Measurements from ENCODE around the gene ATP2A2. TPM values are rescaled to one million over a fixed set of nuclear protein-coding genes. Genes with fewer than 3 reads are reported as not detected.

Gene ATP2A2
- total and polyA plus RNA-seq, 2 experiments from 2014 or later: 47.2 to 225 TPM

DNA sequence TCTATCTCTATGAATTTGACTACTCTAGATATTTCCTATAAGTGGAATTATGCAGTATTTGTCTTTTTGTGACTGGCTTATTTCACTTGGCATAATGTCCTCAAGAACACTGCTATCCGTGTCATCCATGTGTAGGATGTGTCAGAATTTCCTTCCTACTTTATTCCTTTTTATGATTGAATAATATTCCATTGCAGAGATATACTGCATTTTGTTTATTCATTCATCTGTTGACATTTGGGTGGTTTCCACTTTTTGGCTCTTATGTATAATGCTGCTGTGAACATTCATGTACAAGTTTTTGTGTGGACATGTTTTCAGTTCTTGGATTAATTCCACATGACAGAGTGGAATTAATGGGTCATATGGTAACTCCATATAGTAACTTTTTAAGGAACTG lies 45.7 kb upstream of the ATP2A2 start:
- Histone ChIP-seq H3K9me2 (ENCODE audit: insufficient read depth) (no peaks in the 10 kb centered on the region), H3F3A (replicated peaks; ENCODE audit: low read depth) (no peaks in the 10 kb centered on the region), H3K27ac (ENCODE audit: low read depth) (no peak overlapping the region), H3K36me3 (ENCODE audit: insufficient read depth) (no peaks in the 10 kb centered on the region), H3K79me2 (replicated peaks; ENCODE audit: insufficient read depth) (no peaks in the 10 kb centered on the region), H4K20me1 (replicated peaks; ENCODE audit: insufficient read depth) (no peaks in the 10 kb centered on the region), H3K4me3 (no peak overlapping the region), H2AFZ (no peak overlapping the region), H3K4me2 (no peak overlapping the region), H3K27me3 (ENCODE audit: insufficient read depth) (no peaks in the 10 kb centered on the region), H3K4me1 (ENCODE audit: insufficient read depth) (no peaks in the 10 kb centered on the region)
- no peaks in the 10 kb centered on the region for H3K4me1 Mint-ChIP-seq
- ATAC-seq (no peak), DNase-seq (ENCODE audit: low spot score) (no peak)
- TF ChIP-seq EZH2 (IDR thresholded peaks at IDR 0.05; ENCODE audit: low read depth, unreplicated experiment): no peak
- TF ChIP-seq EZH2phosphoT487 (IDR thresholded peaks at IDR 0.05; ENCODE audit: unreplicated experiment): no peak
- TF ChIP-seq JUNB (IDR thresholded peaks at IDR 0.05; ENCODE audit: unreplicated experiment): no peak
- TF ChIP-seq, protein P1, sequence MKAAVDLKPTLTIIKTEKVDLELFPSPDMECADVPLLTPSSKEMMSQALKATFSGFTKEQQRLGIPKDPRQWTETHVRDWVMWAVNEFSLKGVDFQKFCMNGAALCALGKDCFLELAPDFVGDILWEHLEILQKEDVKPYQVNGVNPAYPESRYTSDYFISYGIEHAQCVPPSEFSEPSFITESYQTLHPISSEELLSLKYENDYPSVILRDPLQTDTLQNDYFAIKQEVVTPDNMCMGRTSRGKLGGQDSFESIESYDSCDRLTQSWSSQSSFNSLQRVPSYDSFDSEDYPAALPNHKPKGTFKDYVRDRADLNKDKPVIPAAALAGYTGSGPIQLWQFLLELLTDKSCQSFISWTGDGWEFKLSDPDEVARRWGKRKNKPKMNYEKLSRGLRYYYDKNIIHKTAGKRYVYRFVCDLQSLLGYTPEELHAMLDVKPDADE (IDR thresholded peaks at IDR 0.05): no peak
- TF ChIP-seq CREB1 (CRISPR knock-in tag; IDR thresholded peaks at IDR 0.05; ENCODE audit: low read depth): no peak
- TF ChIP-seq ZNF331 (CRISPR knock-in tag; IDR thresholded peaks at IDR 0.05; ENCODE audit: low read depth): no peak
- no peak for TF ChIP-seq STAT1 (IDR thresholded peaks at IDR 0.05; ENCODE audit: unreplicated experiment)
- TF ChIP-seq, protein P2, sequence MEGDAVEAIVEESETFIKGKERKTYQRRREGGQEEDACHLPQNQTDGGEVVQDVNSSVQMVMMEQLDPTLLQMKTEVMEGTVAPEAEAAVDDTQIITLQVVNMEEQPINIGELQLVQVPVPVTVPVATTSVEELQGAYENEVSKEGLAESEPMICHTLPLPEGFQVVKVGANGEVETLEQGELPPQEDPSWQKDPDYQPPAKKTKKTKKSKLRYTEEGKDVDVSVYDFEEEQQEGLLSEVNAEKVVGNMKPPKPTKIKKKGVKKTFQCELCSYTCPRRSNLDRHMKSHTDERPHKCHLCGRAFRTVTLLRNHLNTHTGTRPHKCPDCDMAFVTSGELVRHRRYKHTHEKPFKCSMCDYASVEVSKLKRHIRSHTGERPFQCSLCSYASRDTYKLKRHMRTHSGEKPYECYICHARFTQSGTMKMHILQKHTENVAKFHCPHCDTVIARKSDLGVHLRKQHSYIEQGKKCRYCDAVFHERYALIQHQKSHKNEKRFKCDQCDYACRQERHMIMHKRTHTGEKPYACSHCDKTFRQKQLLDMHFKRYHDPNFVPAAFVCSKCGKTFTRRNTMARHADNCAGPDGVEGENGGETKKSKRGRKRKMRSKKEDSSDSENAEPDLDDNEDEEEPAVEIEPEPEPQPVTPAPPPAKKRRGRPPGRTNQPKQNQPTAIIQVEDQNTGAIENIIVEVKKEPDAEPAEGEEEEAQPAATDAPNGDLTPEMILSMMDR (conservative IDR thresholded peaks at IDR 0.05; ENCODE audit: low read depth in 2 of 2): no peak
- no peak for TF ChIP-seq ZNF114 (CRISPR knock-in tag; IDR thresholded peaks at IDR 0.05)
- TF ChIP-seq POLR2AphosphoS5 (IDR thresholded peaks at IDR 0.05; ENCODE audit: low read depth): no peak
- TF ChIP-seq NANOG (IDR thresholded peaks at IDR 0.05; ENCODE audit: borderline replicate concordance): no peak
- TF ChIP-seq, protein P3, sequence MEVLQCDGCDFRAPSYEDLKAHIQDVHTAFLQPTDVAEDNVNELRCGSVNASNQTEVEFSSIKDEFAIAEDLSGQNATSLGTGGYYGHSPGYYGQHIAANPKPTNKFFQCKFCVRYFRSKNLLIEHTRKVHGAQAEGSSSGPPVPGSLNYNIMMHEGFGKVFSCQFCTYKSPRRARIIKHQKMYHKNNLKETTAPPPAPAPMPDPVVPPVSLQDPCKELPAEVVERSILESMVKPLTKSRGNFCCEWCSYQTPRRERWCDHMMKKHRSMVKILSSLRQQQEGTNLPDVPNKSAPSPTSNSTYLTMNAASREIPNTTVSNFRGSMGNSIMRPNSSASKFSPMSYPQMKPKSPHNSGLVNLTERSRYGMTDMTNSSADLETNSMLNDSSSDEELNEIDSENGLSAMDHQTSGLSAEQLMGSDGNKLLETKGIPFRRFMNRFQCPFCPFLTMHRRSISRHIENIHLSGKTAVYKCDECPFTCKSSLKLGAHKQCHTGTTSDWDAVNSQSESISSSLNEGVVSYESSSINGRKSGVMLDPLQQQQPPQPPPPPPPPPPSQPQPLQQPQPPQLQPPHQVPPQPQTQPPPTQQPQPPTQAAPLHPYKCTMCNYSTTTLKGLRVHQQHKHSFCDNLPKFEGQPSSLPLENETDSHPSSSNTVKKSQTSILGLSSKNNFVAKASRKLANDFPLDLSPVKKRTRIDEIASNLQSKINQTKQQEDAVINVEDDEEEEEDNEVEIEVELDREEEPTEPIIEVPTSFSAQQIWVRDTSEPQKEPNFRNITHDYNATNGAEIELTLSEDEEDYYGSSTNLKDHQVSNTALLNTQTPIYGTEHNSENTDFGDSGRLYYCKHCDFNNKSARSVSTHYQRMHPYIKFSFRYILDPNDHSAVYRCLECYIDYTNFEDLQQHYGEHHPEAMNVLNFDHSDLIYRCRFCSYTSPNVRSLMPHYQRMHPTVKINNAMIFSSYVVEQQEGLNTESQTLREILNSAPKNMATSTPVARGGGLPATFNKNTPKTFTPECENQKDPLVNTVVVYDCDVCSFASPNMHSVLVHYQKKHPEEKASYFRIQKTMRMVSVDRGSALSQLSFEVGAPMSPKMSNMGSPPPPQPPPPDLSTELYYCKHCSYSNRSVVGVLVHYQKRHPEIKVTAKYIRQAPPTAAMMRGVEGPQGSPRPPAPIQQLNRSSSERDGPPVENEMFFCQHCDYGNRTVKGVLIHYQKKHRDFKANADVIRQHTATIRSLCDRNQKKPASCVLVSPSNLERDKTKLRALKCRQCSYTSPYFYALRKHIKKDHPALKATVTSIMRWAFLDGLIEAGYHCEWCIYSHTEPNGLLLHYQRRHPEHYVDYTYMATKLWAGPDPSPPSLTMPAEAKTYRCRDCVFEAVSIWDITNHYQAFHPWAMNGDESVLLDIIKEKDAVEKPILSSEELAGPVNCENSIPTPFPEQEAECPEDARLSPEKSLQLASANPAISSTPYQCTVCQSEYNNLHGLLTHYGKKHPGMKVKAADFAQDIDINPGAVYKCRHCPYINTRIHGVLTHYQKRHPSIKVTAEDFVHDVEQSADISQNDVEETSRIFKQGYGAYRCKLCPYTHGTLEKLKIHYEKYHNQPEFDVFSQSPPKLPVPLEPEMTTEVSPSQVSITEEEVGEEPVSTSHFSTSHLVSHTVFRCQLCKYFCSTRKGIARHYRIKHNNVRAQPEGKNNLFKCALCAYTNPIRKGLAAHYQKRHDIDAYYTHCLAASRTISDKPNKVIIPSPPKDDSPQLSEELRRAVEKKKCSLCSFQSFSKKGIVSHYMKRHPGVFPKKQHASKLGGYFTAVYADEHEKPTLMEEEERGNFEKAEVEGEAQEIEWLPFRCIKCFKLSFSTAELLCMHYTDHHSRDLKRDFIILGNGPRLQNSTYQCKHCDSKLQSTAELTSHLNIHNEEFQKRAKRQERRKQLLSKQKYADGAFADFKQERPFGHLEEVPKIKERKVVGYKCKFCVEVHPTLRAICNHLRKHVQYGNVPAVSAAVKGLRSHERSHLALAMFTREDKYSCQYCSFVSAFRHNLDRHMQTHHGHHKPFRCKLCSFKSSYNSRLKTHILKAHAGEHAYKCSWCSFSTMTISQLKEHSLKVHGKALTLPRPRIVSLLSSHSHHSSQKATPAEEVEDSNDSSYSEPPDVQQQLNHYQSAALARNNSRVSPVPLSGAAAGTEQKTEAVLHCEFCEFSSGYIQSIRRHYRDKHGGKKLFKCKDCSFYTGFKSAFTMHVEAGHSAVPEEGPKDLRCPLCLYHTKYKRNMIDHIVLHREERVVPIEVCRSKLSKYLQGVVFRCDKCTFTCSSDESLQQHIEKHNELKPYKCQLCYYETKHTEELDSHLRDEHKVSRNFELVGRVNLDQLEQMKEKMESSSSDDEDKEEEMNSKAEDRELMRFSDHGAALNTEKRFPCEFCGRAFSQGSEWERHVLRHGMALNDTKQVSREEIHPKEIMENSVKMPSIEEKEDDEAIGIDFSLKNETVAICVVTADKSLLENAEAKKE (CRISPR knock-in tag; IDR thresholded peaks at IDR 0.05): no peak
- TF ChIP-seq, protein P4, sequence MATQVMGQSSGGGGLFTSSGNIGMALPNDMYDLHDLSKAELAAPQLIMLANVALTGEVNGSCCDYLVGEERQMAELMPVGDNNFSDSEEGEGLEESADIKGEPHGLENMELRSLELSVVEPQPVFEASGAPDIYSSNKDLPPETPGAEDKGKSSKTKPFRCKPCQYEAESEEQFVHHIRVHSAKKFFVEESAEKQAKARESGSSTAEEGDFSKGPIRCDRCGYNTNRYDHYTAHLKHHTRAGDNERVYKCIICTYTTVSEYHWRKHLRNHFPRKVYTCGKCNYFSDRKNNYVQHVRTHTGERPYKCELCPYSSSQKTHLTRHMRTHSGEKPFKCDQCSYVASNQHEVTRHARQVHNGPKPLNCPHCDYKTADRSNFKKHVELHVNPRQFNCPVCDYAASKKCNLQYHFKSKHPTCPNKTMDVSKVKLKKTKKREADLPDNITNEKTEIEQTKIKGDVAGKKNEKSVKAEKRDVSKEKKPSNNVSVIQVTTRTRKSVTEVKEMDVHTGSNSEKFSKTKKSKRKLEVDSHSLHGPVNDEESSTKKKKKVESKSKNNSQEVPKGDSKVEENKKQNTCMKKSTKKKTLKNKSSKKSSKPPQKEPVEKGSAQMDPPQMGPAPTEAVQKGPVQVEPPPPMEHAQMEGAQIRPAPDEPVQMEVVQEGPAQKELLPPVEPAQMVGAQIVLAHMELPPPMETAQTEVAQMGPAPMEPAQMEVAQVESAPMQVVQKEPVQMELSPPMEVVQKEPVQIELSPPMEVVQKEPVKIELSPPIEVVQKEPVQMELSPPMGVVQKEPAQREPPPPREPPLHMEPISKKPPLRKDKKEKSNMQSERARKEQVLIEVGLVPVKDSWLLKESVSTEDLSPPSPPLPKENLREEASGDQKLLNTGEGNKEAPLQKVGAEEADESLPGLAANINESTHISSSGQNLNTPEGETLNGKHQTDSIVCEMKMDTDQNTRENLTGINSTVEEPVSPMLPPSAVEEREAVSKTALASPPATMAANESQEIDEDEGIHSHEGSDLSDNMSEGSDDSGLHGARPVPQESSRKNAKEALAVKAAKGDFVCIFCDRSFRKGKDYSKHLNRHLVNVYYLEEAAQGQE (IDR thresholded peaks at IDR 0.05; ENCODE audit: unreplicated experiment): no peak
- no peak overlapping the region for H3K27ac Mint-ChIP-seq
- no peak overlapping the region for H3K4me3 Mint-ChIP-seq
- no peaks in the 10 kb centered on the region for H3K9me3 Mint-ChIP-seq
- H3K36me3 Mint-ChIP-seq (ENCODE audit: low read depth): no peaks in the 10 kb centered on the region
- no peaks in the 10 kb centered on the region for H3K27me3 Mint-ChIP-seq (ENCODE audit: insufficient read depth, low read depth, poor library complexity)
